ENCODE data around the gene GSC2.

DNA sequence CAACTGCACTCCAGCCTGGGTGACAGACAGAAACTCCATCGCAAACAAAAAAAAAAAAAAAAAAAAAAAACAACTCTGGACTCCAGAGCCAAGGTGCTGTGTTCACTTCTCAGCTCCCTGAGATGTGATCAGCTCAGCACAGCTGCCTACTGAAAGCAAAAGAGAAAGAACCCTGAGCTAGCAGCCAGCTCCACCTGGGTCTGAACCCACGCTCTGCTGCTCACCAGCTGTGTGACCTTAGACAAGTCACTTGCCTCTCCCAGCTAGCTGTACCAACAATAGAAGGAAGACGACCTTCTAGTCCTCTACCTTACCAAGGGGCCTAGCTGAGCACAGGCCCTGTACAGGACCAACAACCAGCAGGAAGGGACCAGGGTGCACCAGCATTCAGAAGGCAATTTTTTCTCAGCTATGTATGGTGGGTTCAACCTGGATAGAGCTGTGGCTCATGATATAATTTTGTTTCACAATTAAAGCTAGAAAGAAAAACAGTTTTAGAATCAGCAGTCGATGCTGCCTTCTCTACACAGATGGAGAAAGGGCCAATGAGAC is 31.7 kb downstream of the GSC2 start:
- TF ChIP-seq, protein P1, sequence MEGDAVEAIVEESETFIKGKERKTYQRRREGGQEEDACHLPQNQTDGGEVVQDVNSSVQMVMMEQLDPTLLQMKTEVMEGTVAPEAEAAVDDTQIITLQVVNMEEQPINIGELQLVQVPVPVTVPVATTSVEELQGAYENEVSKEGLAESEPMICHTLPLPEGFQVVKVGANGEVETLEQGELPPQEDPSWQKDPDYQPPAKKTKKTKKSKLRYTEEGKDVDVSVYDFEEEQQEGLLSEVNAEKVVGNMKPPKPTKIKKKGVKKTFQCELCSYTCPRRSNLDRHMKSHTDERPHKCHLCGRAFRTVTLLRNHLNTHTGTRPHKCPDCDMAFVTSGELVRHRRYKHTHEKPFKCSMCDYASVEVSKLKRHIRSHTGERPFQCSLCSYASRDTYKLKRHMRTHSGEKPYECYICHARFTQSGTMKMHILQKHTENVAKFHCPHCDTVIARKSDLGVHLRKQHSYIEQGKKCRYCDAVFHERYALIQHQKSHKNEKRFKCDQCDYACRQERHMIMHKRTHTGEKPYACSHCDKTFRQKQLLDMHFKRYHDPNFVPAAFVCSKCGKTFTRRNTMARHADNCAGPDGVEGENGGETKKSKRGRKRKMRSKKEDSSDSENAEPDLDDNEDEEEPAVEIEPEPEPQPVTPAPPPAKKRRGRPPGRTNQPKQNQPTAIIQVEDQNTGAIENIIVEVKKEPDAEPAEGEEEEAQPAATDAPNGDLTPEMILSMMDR (IDR thresholded peaks at IDR 0.05) = no peak
- TF ChIP-seq POLR2A (IDR thresholded peaks at IDR 0.05) (no peak), POLR2AphosphoS5 (IDR thresholded peaks at IDR 0.05) (no peak)

Data from prostate gland (tissue), 2 donors.